HG02588 (cell line): ENCODE measurements around the gene B3GALT4.

Experiments used
- ATAC-seq: cut with Tn5 transposase; IDR thresholded peaks from one replicate; pipeline ENCODE4 v1.9.1; 2021; ENCODE audit warnings: mild to moderate bottlenecking, moderate library complexity; ENCODE audit not compliant: unreplicated experiment

The B3GALT4 gene

GRCh38 chr6:33313709-33314514 lies 37.0 kb downstream of the B3GALT4 start, which contains the start of gene TAPBP:
TAPBP (minus strand) TSS chr6:33314078; CDS start chr6:33314041, 37 bp downstream.
- ATAC-seq, result peak; percentile 33

DNA sequence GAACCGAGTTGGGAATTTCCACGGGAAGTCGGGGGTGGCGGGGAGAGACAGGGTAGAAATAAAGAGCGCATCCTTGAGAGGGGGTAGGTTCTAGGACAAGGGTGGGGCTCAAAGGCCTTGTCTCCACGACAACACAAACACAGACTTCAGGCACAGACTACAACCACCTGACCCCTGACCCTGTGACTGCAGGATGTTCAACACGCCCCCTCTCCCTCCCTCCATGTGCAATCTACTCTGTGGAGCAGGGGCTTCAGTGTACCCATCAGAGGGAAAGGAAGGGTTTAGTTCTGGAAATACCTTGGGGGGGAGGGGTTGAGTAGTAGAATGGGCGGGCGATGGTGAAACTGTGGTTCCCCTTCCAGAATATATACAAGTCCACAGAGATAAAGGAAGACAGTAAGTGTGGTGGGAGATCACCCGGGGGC lies 37.6 kb downstream of the B3GALT4 start:
- ATAC-seq, result no peak

GRCh38 chr6:33314943-33315792 lies 38.2 kb downstream of the B3GALT4 start:
- ATAC-seq, result no peak

DNA sequence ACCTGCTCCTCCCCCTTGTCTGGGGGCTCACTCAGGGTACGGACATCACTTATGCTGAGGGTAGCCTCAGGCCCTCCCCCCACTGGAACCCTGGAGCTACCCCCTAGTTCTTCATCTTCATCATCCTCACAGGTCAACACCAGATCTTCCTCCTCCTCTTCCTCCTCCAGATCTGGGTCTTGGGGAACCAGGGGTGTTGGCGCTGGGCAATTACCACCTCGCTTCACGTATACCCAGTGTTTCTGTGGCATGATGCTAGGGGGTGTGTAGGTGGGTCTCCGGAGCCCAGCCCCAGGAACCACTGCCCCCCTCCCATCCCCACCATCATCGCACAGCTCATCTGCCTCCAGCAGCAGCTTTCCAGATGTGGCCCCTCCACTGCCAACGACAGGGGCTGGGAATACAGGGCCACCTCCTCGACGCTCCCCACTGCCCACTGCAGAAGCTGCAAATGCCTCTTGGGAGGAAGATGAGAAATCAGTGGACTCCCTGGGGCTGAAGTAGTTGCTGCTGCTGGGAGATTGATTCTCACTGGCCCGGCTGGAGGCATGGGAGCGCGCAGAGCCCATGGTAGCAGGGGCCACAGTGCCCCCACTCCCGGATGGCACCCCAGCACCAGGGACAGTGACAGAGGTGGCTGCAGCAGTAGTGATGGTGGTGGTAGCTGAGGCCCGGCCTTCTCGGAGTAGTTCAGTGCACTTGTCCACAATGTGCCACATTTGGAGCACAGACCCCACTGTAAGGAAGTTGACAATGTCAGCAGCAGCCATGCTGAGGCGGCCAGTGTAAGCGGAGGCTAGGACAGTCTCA lies 39.1 kb downstream of the B3GALT4 start:
- ATAC-seq, result no peak

DNA sequence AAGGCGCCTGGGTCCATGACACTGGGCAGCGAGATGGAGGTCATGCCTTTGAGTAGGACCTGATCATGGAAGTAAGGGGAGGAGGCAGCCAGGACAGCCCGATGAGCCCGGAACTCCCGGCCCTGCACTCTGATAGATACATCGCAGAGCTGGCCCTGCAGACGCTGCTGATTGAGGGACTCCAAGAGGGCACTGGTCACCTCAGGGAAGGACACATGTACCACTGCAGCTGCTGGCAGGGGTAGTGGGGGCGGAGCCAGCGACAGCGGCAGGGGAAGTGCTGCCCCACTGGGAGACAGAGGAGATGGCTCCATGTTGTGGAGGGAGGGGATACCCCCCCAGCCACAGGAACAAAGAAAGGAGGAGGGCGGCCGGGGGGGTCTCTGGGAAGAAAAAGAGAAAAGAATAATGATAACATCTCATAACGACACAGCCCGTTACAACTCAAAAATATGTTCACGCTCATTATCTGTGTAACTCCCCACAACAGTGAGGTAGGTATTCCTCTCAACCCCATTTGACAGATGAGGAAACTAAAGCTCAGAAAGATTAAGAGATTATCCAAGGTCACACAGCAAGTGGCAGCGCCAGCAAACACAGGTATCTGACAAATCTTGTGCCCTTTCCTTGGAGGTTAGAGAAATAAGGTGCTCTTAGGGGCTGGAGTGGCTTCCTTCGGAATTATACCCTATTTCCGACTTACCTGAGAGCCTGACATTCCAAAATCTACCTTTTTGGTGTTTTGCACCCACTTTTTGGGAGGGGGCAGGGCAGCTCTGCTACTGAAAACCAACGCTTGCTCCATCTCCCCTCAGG lies 39.9 kb downstream of the B3GALT4 start:
- ATAC-seq, result no peak

DNA sequence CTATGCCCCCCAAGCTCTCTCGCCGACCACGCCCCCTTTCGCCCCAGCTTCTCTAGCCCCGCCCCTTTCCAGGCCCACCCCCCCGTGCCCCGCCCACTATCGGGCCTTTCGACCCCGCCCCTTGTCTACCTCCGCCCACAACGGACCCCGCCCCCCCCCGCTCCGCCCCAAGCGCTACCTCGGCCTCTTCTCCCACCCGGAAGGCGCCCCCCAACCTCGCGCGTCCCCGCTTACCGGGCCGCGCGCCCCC lies 40.4 kb downstream of the B3GALT4 start:
- ATAC-seq, result no peak

- ATAC-seq, result peak; percentile 44
These were observed 40.9 kb downstream of the B3GALT4 start, which contains the start of gene ZBTB22 for GRCh38 chr6:33317669-33318425. ZBTB22 (minus strand) TSS chr6:33317744; CDS start chr6:33316916, 828 bp downstream.

DNA sequence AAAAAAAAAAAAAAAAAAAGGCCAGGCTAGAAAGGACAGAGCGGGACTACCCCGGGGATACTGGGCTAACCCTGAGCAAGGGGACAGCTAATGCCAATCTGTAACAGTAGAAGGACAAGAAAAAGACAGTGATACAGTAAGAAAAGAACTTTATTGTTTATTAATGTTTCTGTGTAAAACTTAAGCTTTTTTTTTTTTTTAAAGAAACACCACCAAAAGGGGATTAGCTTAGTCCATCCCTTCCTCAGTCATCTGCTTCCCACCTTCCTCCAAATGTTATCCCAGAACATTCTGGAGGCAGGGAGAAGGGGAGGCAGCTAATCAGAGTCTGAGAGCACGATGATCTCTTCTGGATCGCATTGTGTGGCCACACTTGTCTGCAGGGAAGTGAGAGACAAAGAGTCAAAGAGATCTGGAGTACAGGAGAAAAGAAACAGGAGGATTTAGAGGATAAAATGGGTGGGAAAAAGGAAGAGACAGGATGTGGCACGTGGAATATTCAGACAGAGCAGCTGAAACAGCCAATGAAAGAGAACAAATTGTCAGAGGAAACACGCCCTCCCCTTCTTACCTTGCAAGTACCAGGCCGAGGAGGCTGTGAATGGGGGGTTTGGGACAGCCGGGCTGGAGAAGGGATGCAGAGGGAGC lies 41.6 kb downstream of the B3GALT4 start:
- ATAC-seq, result no peak

DNA sequence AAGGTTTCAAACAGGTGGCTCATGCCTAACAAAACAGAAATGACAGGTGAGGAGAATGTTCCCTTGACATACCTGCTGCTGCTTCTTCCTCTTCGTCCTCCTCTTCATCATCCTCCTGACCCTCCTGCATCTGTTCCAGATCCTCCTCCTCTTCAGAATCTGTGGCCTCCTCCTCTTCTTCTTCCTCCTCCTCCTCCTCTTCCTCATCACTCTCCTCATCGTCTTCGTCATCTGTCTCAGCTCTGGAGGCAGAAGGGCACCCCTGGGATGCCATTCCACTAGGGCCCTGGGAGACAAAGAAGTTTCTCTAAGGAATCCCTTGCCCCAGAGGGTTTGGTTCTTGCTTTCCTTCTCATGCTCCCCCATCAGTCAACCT lies 43.0 kb downstream of the B3GALT4 start:
- ATAC-seq, result no peak

DNA sequence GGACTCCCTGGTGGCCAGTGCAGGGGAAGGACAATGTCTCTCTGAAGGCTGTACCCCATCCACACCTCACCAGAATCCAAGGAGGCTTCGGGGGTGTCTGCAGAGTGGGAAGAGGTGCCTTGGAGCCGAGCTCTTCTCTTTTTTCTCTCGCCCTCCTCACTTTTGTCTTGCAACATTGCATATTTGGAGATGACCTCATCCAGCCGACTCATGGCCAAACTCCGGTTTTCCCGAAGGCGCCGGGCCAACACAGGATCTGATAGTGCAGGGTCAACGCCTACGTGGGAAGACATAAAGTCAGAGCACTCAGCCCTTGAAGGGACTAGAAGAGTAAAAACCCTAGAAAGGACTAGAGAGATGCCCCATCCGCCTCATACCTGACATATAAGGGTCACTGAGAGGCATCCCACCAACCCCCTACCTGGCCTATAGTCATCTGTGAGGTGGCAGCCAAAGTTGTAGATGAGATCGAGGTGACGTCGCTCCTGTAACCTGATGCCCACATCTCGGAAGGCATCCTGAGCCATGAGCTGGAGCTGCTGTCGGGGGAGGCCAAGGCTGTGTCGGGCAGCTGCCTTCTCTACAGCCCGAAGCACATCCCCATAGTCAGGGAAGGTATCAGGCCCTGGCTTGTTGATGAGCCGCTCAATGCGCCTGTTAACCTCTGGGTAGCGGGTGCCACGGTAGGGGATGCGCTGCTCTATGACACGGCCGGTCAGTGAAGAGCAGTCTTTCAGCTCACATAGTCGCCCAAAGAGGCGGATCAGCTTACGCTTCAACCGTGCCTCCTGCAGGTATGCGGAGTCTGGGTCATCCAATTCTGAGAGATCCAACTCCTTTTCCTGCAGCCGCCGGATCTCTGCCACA lies 43.6 kb downstream of the B3GALT4 start:
- no peak for ATAC-seq

- ATAC-seq, result no peak
These were observed 44.3 kb downstream of the B3GALT4 start for GRCh38 chr6:33321227-33321626.

DNA sequence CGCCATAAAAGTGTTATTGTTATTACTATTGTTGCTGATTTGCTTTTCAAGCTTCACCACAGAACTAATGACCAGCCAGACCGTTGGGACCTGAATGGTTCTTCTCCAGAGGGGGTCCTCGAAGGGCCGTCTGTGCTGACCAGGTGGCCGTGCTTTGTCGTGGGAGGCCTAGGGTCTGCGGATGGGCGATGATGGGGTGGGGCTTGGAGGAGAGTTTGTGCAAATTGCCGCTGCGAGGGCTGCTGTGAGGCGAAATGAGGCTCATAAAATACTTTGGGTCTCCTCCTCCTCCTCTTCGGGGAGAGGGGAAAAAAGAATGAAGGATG lies 46.7 kb downstream of the B3GALT4 start:
- no peak for ATAC-seq

- no peak for ATAC-seq
These were observed 47.2 kb downstream of the B3GALT4 start for GRCh38 chr6:33324125-33324524.
